ENCODE results near the gene ADORA2B.

ADORA2B gene

GRCh38 chr17:15947976-15948752, 3.2 kb downstream of the ADORA2B start:
- DNase-seq = no peak
- in situ Hi-C loops (cut with HindIII; ENCODE audit: low pct_ligation_motif_present, low pct_unique_long_range_greater_than_20kb, low sequenced_read_pairs) = no loop called here

GRCh38 chr17:15951368-15952047, 6.6 kb downstream of the ADORA2B start:
- no peak for DNase-seq
- in situ Hi-C loops (cut with HindIII; ENCODE audit: low pct_ligation_motif_present, low pct_unique_long_range_greater_than_20kb, low sequenced_read_pairs) = no loop called here

- no peak for DNase-seq
- in situ Hi-C loops (cut with HindIII; ENCODE audit: low pct_ligation_motif_present, low pct_unique_long_range_greater_than_20kb, low sequenced_read_pairs) = no loop called here
Measured at GRCh38 chr17:15952048-15952532, 7.2 kb downstream of the ADORA2B start.

DNA sequence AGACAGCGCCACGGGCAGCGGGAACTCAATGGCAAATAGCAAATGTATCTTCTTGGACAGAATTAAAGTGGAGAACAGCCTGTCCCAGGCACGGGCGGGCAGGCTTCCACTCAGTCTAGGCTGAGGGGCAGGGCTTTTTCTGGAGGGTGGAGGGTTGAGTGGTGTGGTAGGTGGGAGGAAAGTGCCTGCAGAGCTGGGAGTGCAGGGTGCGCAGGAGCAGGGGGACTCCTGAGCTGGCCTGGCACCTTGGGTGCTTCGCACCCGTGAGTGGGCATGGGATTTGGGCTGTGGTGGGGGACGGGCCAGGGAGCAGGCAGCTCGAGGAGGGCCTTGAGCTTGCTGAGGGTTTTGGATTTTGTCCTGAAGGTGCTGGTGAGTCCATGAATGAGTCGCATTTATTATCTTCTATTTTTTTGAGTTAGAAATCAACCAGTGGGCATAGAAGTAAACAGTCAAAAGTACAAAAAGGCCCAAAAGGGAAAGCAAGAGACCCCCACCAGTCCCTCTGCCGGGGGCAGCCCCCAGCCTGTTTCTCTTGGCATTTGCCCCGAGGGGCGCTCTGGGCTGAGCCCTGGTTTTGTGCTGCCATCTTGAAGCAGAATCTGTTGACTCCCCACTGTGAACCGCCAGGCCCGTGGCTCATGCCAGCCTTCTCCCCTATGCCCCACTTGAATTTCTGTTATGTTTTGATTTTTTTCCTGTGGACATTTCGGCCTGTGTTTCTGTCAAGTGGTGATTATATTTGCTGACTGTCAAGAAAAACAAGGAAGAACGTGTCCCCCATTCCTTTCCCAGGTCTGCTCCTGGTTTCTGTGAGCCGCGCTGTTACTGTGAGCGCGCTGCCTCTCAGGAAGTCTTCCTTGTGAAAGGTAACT, 8.2 kb downstream of the ADORA2B start:
- in situ Hi-C loops (cut with HindIII; ENCODE audit: low pct_ligation_motif_present, low pct_unique_long_range_greater_than_20kb, low sequenced_read_pairs) = no loop called here
- no peak for DNase-seq

GRCh38 chr17:15954222-15954621, 9.3 kb downstream of the ADORA2B start:
- in situ Hi-C loops (cut with HindIII; ENCODE audit: low pct_ligation_motif_present, low pct_unique_long_range_greater_than_20kb, low sequenced_read_pairs) = no loop called here
- peak; percentile 95 for DNase-seq

- in situ Hi-C loops (cut with HindIII; ENCODE audit: low pct_ligation_motif_present, low pct_unique_long_range_greater_than_20kb, low sequenced_read_pairs) = no loop called here
- no peak for DNase-seq
Measured at GRCh38 chr17:15955793-15956541, 11.0 kb downstream of the ADORA2B start.

DNA sequence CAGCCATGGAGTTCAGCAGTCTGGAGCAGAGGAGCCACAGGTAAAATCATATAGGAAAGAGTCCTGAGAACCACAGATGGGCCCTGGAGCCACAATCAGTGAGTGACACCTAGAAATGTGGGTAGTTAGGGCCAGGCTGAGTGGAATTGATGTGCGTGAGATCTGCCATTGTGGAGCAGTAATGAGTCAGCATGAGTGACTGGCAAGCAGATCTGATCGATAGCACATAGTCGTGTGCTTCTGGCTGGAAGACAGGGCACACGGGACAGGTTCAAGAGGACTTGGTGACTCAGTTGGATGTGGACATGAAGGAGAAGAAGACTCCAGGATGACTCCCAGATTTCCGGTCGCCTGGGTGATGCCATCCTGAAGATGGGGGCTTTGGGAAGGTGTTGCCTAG, 12.3 kb downstream of the ADORA2B start:
- no peak for DNase-seq
- in situ Hi-C loops (cut with HindIII; ENCODE audit: low pct_ligation_motif_present, low pct_unique_long_range_greater_than_20kb, low sequenced_read_pairs) = no loop called here

DNA sequence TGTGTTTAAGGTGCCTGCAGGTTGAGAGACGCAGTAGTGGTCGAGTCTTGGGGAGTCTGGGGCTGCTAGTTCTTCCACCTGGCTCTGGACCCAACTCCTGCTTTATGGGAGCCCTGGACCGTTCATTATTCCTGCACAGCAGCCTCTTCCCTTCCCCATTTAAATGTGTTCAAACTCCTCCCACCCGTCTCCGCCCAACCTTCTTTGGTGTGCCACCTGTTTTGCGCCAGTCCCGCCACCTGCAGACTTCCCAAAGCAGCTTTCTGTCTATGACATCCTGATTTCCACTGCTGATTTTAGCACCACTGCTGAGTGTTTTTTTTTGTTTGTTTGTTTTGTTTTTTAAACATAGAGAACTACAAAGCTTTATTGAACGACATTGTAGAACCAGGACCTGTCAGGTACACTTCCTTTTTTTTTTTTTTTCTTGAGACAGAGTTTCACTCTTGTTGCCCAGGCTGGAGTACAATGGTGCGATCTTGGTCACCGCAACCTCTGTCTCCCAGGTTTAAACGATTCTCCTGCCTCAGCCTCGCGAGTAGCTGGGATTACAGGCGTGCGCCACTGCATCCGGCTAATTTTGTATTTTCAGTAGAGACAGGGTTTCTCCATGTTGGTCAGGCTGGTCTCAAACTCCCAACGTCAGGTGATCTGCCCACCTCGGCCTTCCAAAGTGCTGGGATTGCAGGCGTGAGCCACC, 12.8 kb downstream of the ADORA2B start:
- in situ Hi-C loops (cut with HindIII; ENCODE audit: low pct_ligation_motif_present, low pct_unique_long_range_greater_than_20kb, low sequenced_read_pairs) = no loop called here
- no peak for DNase-seq

GRCh38 chr17:15958484-15958854, 13.5 kb downstream of the ADORA2B start:
- DNase-seq = no peak
- in situ Hi-C loops (cut with HindIII; ENCODE audit: low pct_ligation_motif_present, low pct_unique_long_range_greater_than_20kb, low sequenced_read_pairs) = no loop called here

DNA sequence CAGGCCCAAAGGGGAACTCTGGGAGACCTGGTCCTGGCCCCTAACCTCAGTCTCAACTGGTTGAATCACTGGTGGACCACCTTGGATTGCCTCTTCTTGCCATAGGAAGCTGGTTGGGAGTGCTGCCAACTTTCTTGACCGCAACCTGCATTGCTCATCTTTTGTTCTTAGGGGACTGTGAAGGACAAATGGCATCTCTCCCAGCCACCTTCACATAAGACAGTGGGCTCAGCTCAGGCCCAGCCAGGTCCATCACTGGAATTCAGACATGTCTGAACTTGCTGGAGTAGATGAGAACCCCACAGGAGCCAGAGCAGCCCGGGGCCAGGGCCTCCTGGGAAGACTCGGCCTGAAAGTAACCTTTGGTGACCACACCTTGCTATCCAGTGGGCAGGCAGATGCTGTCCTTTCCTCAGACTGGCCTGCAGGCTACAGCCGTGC, 18.8 kb downstream of the ADORA2B start:
- in situ Hi-C loops (cut with HindIII; ENCODE audit: low pct_ligation_motif_present, low pct_unique_long_range_greater_than_20kb, low sequenced_read_pairs) = no loop called here
- no peak for DNase-seq

GRCh38 chr17:15965528-15965927, 20.6 kb downstream of the ADORA2B start:
- in situ Hi-C loops (cut with HindIII; ENCODE audit: low pct_ligation_motif_present, low pct_unique_long_range_greater_than_20kb, low sequenced_read_pairs) = no loop called here
- DNase-seq = no peak

DNA sequence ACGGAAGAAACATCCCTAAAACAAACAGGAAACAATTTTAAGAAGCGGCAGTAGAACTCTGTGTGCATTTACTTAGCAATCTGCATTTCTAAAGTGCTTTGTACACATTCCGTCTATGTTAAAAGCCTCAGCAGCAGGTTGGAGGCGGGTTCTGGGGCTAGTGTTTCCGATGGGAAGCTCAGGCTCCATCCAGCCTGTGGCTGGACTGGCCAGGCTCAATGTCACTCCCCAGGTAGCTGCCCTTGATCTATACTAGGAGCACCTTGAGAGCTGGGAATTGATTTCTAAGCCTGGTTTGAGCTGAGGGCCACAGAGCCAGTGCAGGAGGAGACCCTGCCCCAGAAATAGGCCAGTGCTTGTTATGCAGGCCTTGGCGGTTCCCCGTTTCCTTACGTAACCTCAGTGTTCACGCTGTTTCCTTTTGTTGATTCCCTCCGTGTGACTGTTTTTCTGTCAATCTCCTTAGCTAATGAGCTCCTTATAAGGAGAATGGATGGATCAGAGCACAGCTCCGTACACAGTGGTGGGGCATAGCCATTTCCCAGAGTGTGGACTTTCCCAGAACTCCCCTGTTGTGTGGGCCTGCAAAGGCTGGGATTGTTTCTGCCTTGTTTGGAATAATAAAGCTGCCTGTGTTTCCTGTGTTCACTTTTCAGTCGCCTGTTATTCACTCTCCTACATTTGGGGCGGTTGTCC, 21.4 kb downstream of the ADORA2B start:
- in situ Hi-C loops (cut with HindIII; ENCODE audit: low pct_ligation_motif_present, low pct_unique_long_range_greater_than_20kb, low sequenced_read_pairs) = no loop called here
- DNase-seq = no peak

- in situ Hi-C loops (cut with HindIII; ENCODE audit: low pct_ligation_motif_present, low pct_unique_long_range_greater_than_20kb, low sequenced_read_pairs) = no loop called here
- DNase-seq = peak; percentile 47
Measured at GRCh38 chr17:15966879-15967248, 21.9 kb downstream of the ADORA2B start.

GRCh38 chr17:15967706-15968399, 22.9 kb downstream of the ADORA2B start:
- in situ Hi-C loops (cut with HindIII; ENCODE audit: low pct_ligation_motif_present, low pct_unique_long_range_greater_than_20kb, low sequenced_read_pairs) = no loop called here
- DNase-seq = no peak

GRCh38 chr17:15969463-15969862, 24.5 kb downstream of the ADORA2B start:
- DNase-seq = no peak
- in situ Hi-C loops (cut with HindIII; ENCODE audit: low pct_ligation_motif_present, low pct_unique_long_range_greater_than_20kb, low sequenced_read_pairs) = no loop called here

GRCh38 chr17:15970500-15970899, 25.6 kb downstream of the ADORA2B start:
- in situ Hi-C loops (cut with HindIII; ENCODE audit: low pct_ligation_motif_present, low pct_unique_long_range_greater_than_20kb, low sequenced_read_pairs) = no loop called here
- no peak for DNase-seq

GRCh38 chr17:15971098-15971678, 26.3 kb downstream of the ADORA2B start:
- in situ Hi-C loops (cut with HindIII; ENCODE audit: low pct_ligation_motif_present, low pct_unique_long_range_greater_than_20kb, low sequenced_read_pairs) = no loop called here

More at GRCh38 chr17:15971098-15971678, 26.3 kb downstream of the ADORA2B start:
- no peak for DNase-seq

Data from ACHN (cell line).